ENCODE results near the gene C3orf38. TPM values are rescaled to one million over a fixed set of nuclear protein-coding genes. Genes with fewer than 3 reads are reported as not detected.

Gene C3orf38
- total RNA-seq, 1 experiment from 2014 or later = 18.6 TPM

- Histone ChIP-seq H3K4me1 (replicated peaks; ENCODE audit: insufficient read depth) (no peaks in the 10 kb centered on the region), H3K4me2 (no peak overlapping the region), H4K20me1 (ENCODE audit: insufficient read depth) (no peaks in the 10 kb centered on the region), H3K9me3 (ENCODE audit: insufficient read depth, low read depth) (no peaks in the 10 kb centered on the region), H3K27me3 (ENCODE audit: insufficient read depth, low read depth) (no peaks in the 10 kb centered on the region), H3F3A (ENCODE audit: insufficient read depth, low read depth) (no peaks in the 10 kb centered on the region), H3K36me3 (ENCODE audit: low read depth) (no peaks in the 10 kb centered on the region), H3K4me3 (no peak overlapping the region), H3K27ac (no peak overlapping the region), H2AFZ (no peak overlapping the region), H3K9me2 (ENCODE audit: insufficient read depth) (no peaks in the 10 kb centered on the region), H3K79me2 (ENCODE audit: low read depth) (no peaks in the 10 kb centered on the region)
- TF ChIP-seq EZH2 (IDR thresholded peaks at IDR 0.05; ENCODE audit: low read depth) (no peak), CTCF (conservative IDR thresholded peaks at IDR 0.05) (no peak)
- CTCF ChIA-PET = no interaction called here
- intact Hi-C loops (cut with micrococcal nuclease; ENCODE audit: unreplicated experiment) = no loop called here
- POLR2A ChIA-PET (ENCODE audit: unreplicated experiment) = no interaction called here
- no peak for DNase-seq
- BruUV-seq (replicated peaks) = no TSS peak
These were observed 38.7 kb downstream of the C3orf38 start for GRCh38 chr3:88188436-88188835.

- no peak overlapping the region for H3K4me3 ChIP-seq
- H4K20me1 ChIP-seq (ENCODE audit: insufficient read depth) = no peaks in the 10 kb centered on the region
- H3K4me1 ChIP-seq (replicated peaks; ENCODE audit: insufficient read depth) = no peaks in the 10 kb centered on the region
- H3K9me2 ChIP-seq (ENCODE audit: insufficient read depth) = no peaks in the 10 kb centered on the region
- H3K79me2 ChIP-seq (ENCODE audit: low read depth) = no peaks in the 10 kb centered on the region
- POLR2A ChIA-PET (ENCODE audit: unreplicated experiment) = no interaction called here
- no peak for DNase-seq
- CTCF ChIA-PET = no interaction called here
- no peak for TF ChIP-seq EZH2 (IDR thresholded peaks at IDR 0.05; ENCODE audit: low read depth)
- no peak for TF ChIP-seq CTCF (conservative IDR thresholded peaks at IDR 0.05)
- H2AFZ ChIP-seq = 0 out of 2 replicates have a peak overlapping the region, but pooled peaks have one; percentile 47
- no peaks in the 10 kb centered on the region for H3F3A ChIP-seq (ENCODE audit: insufficient read depth, low read depth)
- H3K27me3 ChIP-seq (ENCODE audit: insufficient read depth, low read depth) = no peaks in the 10 kb centered on the region
- intact Hi-C loops (cut with micrococcal nuclease; ENCODE audit: unreplicated experiment) = no loop called here
- H3K4me2 ChIP-seq = peak overlapping the region; percentile 40
- BruUV-seq (replicated peaks) = no TSS peak
- H3K36me3 ChIP-seq (ENCODE audit: low read depth) = no peaks in the 10 kb centered on the region
- no peaks in the 10 kb centered on the region for H3K9me3 ChIP-seq (ENCODE audit: insufficient read depth, low read depth)
- H3K27ac ChIP-seq = no peak overlapping the region
These were observed 39.6 kb downstream of the C3orf38 start for GRCh38 chr3:88189361-88189810.

- no peaks in the 10 kb centered on the region for H3F3A ChIP-seq (ENCODE audit: insufficient read depth, low read depth)
- DNase-seq = no peak
- H3K27ac ChIP-seq = no peak overlapping the region
- H3K4me2 ChIP-seq = no peak overlapping the region
- H3K79me2 ChIP-seq (ENCODE audit: low read depth) = no peaks in the 10 kb centered on the region
- no peaks in the 10 kb centered on the region for H3K9me2 ChIP-seq (ENCODE audit: insufficient read depth)
- POLR2A ChIA-PET (ENCODE audit: unreplicated experiment) = no interaction called here
- H4K20me1 ChIP-seq (ENCODE audit: insufficient read depth) = no peaks in the 10 kb centered on the region
- TF ChIP-seq EZH2 (IDR thresholded peaks at IDR 0.05; ENCODE audit: low read depth) (no peak), CTCF (conservative IDR thresholded peaks at IDR 0.05) (no peak)
- H3K36me3 ChIP-seq (ENCODE audit: low read depth) = no peaks in the 10 kb centered on the region
- H3K4me1 ChIP-seq (replicated peaks; ENCODE audit: insufficient read depth) = no peaks in the 10 kb centered on the region
- no peak overlapping the region for H2AFZ ChIP-seq
- H3K9me3 ChIP-seq (ENCODE audit: insufficient read depth, low read depth) = no peaks in the 10 kb centered on the region
- H3K4me3 ChIP-seq = no peak overlapping the region
- CTCF ChIA-PET = no interaction called here
- H3K27me3 ChIP-seq (ENCODE audit: insufficient read depth, low read depth) = no peaks in the 10 kb centered on the region
- intact Hi-C loops (cut with micrococcal nuclease; ENCODE audit: unreplicated experiment) = no loop called here
- BruUV-seq (replicated peaks) = no TSS peak
These were observed 42.2 kb downstream of the C3orf38 start for GRCh38 chr3:88191872-88192409.
